Endothelial cell of umbilical vein (primary cell): ENCODE measurements around the gene TTC13. TPM values are rescaled to one million over a fixed set of nuclear protein-coding genes. Genes with fewer than 3 reads are reported as not detected.

ENCODE experiments used
- BruUV-seq: library from RNA; stranded (reverse); fragments of 400-500 nt; replicated peaks from 2 replicates; lab custom pipeline; 2021; lab: Mats Ljungman, UMichigan
- CTCF ChIA-PET: fragments of 300-600, 350-600 bp; sonication (Branson Sonifier 250); formaldehyde crosslinking; loops from one replicate; lab custom pipeline; 2021; ENCODE audit warnings: antibody characterized with exemption, inconsistent platforms; lab: Charles Lee
- POLR2A ChIA-PET: fragments of 300-600, 350-600 bp; sonication (Branson Sonifier 250); formaldehyde crosslinking; loops from one replicate; lab custom pipeline; 2021; ENCODE audit warnings: antibody characterized with exemption, inconsistent platforms; lab: Charles Lee
- DNase-seq: peaks from one replicate; pipeline ENCODE4 v3.0.0-alpha.2; 2011; ENCODE audit warnings: low read depth, low spot score
- FAIRE-seq: peaks from 2 replicates; lab custom pipeline; 2011; peaks lifted over from hg19 to GRCh38; lab: Jason Lieb, UNC
- H2AFZ ChIP-seq: 2 replicates; pipeline ENCODE4 v1.6.0; 2012; ENCODE audit warnings: low read depth, low read length, control low read depth, inconsistent platforms
- H3K27ac ChIP-seq: 2 replicates; pipeline ENCODE4 v1.5.1; 2011; ENCODE audit warnings: low read depth, mild to moderate bottlenecking, control low read depth, low read length, moderate library complexity; ENCODE audit not compliant: insufficient read depth
- H3K27me3 ChIP-seq, 2 experiments: 2 replicates each; pipeline versions ENCODE4 v1.6.0 to v1.6.1; 2011; ENCODE audit warnings: low read length in 2 of 2, mixed read lengths in 1 of 2; ENCODE audit not compliant: control insufficient read depth in 2 of 2, insufficient read depth in 2 of 2
- H3K36me3 ChIP-seq, 2 experiments: 2 replicates in 1 of 2; 3 replicates in 1 of 2; pipeline ENCODE4 v1.5.1; 2011; ENCODE audit warnings: low read length in 2 of 2, mild to moderate bottlenecking in 1 of 2, moderate library complexity in 1 of 2; ENCODE audit not compliant: control insufficient read depth in 2 of 2, insufficient read depth in 2 of 2; ENCODE audit errors: extremely low read depth in 1 of 2
- H3K4me1 ChIP-seq: 3 replicates; pipeline ENCODE4 v1.5.1; 2011; ENCODE audit warnings: mild to moderate bottlenecking, low read length; ENCODE audit not compliant: control insufficient read depth, insufficient read depth; ENCODE audit errors: extremely low read depth
- H3K4me2 ChIP-seq: 2 replicates; pipeline ENCODE4 v1.6.1; 2011; ENCODE audit warnings: low read length, control low read depth, mixed read lengths; ENCODE audit not compliant: insufficient read depth
- H3K4me3 ChIP-seq, 3 experiments: fragments of 200-600 bp in 1 of 3; sonication (generic), shearing (Covaris generic) in 1 of 3; replicated peaks in 1 of 3; 2 replicates each; pipeline ENCODE4 v1.5.1; 2011 to 2016; ENCODE audit warnings: control low read depth in 3 of 3, low read length in 3 of 3, mild to moderate bottlenecking in 2 of 3, inconsistent platforms in 1 of 3, low read depth in 1 of 3, moderate library complexity in 1 of 3; ENCODE audit not compliant: insufficient read depth in 1 of 3
- H3K79me2 ChIP-seq: 2 replicates; pipeline ENCODE4 v1.6.0; 2012; ENCODE audit warnings: low read length, inconsistent platforms; ENCODE audit not compliant: control insufficient read depth, insufficient read depth
- H3K9ac ChIP-seq: replicated peaks from 2 replicates; pipeline ENCODE3; 2011; ENCODE audit warnings: low read length, control low read depth; ENCODE audit not compliant: insufficient read depth; ENCODE audit errors: extremely low read depth
- H3K9me1 ChIP-seq: replicated peaks from 3 replicates; pipeline ENCODE4 v1.6.0; 2011; ENCODE audit warnings: mild to moderate bottlenecking, low read length; ENCODE audit not compliant: control insufficient read depth, insufficient read depth; ENCODE audit errors: extremely low read depth
- H3K9me3 ChIP-seq: replicated peaks from 2 replicates; pipeline ENCODE4 v1.5.1; 2012; ENCODE audit warnings: low read length, inconsistent platforms; ENCODE audit not compliant: control insufficient read depth, insufficient read depth
- H4K20me1 ChIP-seq: replicated peaks from 2 replicates; pipeline ENCODE3; 2011; ENCODE audit warnings: mild to moderate bottlenecking, low read length; ENCODE audit not compliant: control insufficient read depth, insufficient read depth; ENCODE audit errors: extremely low read depth
- CTCF ChIP-seq, 2 donors: IDR thresholded peaks; 1 replicate in 1 of 2; 2 replicates in 1 of 2; pipeline ENCODE4 v1.5.1; 2011; ENCODE audit warnings: low read length in 2 of 2, mild to moderate bottlenecking in 2 of 2, moderate library complexity in 2 of 2, control low read depth in 1 of 2, inconsistent platforms in 1 of 2, low read depth in 1 of 2; ENCODE audit not compliant: insufficient read depth in 1 of 2; ENCODE audit errors: extremely low read depth in 1 of 2
- EZH2 ChIP-seq: IDR thresholded peaks from 2 replicates; pipeline ENCODE4 v1.6.1; 2012; ENCODE audit warnings: borderline replicate concordance, low read depth, mild to moderate bottlenecking, moderate library complexity, low read length, inconsistent platforms; ENCODE audit not compliant: severe bottlenecking
- FOS ChIP-seq: IDR thresholded peaks from 2 replicates; pipeline ENCODE4 v1.6.1; 2011; ENCODE audit warnings: mild to moderate bottlenecking, low read length, moderate library complexity, borderline replicate concordance; ENCODE audit not compliant: insufficient read depth
- GATA2 ChIP-seq: IDR thresholded peaks from 2 replicates; pipeline ENCODE4 v1.7.0; 2011; ENCODE audit warnings: low read depth, mild to moderate bottlenecking, moderate library complexity, mixed read lengths, low read length; ENCODE audit not compliant: insufficient read length, insufficient read depth
- JUN ChIP-seq: IDR thresholded peaks from 2 replicates; pipeline ENCODE4 v1.6.1; 2011; ENCODE audit warnings: borderline replicate concordance, low read depth; ENCODE audit not compliant: insufficient read length, insufficient read depth
- MAX ChIP-seq: IDR thresholded peaks from 2 replicates; pipeline ENCODE4 v1.6.1; 2011; ENCODE audit not compliant: insufficient read depth, insufficient read length
- MYC ChIP-seq: IDR thresholded peaks from one replicate; pipeline ENCODE4 v1.6.1; 2011; ENCODE audit warnings: mild to moderate bottlenecking, low read depth, low read length
- POLR2A ChIP-seq: IDR thresholded peaks from 2 replicates; pipeline ENCODE4 v1.6.1; 2012; ENCODE audit warnings: low read depth, mild to moderate bottlenecking, control low read depth, low read length
- POLR2AphosphoS5 ChIP-seq: IDR thresholded peaks from 2 replicates; pipeline ENCODE4 v1.6.1; 2012; ENCODE audit warnings: low read depth, mild to moderate bottlenecking, control low read depth, low read length, moderate library complexity; ENCODE audit not compliant: insufficient read depth
- dilution Hi-C: fragments of 300-500 bp; cut with MboI; formaldehyde crosslinking; loops from one replicate; pipeline ENCODE4 v1.15.0; 2019; ENCODE audit warnings: low sequenced_read_pairs; ENCODE audit not compliant: extremely low pct_ligation_motif_present
- intact Hi-C: fragments of 100-400 bp; cut with micrococcal nuclease; formaldehyde crosslinking; loops from one replicate; pipeline ENCODE4 v1.10.0; 2022
- polyA plus RNA-seq, 4 experiments: library from polyadenylated mRNA; depleted of rRNA in 3 of 4; stranded (reverse) in 3 of 4; unstranded in 1 of 4; fragments of >200 nt; gene quantifications; 2 replicates each; pipeline versions ENCODE4 v1.2.1 to v1.2.3, GENCODE V29; 2011 to 2012; ENCODE audit warnings: missing spikeins in 1 of 4
- total RNA-seq: library from RNA; stranded (reverse); gene quantifications from 2 replicates; pipeline ENCODE4 v1.2.3, GENCODE V29; 2021

TTC13 gene
- total and polyA plus RNA-seq, 2 donors (not counting 3 experiments of a cell fraction or from before 2014, with no cell fraction given): 8.8 to 23.9 TPM

GRCh38 chr1:230958370-230958769, 20.3 kb downstream of the TTC13 start:
- Histone ChIP-seq H3K4me3 (no peak overlapping the region), H3K4me1 (no peaks in the 10 kb centered on the region), H3K79me2 (no peaks in the 10 kb centered on the region), H3K9ac (no peak overlapping the region), H3K4me2 (no peak overlapping the region), H4K20me1 (no peaks in the 10 kb centered on the region), H3K27ac (no peak overlapping the region), H3K9me1 (no peaks in the 10 kb centered on the region), H3K27me3 (no peaks in the 10 kb centered on the region), H3K36me3 (peaks cover 3 to 5% of the 10 kb centered on the region in 2 experiments), H3K9me3 (no peaks in the 10 kb centered on the region), H2AFZ (no peak overlapping the region)
- FAIRE-seq (no peak), DNase-seq (no peak)
- intact Hi-C loops (no loop called here), dilution Hi-C loops (no loop called here)
- ChIA-PET POLR2A (no interaction called here), CTCF (interaction anchor here (1.0 to 1.4 kb wide), 2 partner anchors 15 to 16 kb away, joined by 3 read pairs; no protein-coding TSS in a partner anchor)
- BruUV-seq: no TSS peak
- TF ChIP-seq JUN: no peak
- no peak for TF ChIP-seq MYC
- no peak for TF ChIP-seq POLR2AphosphoS5
- TF ChIP-seq CTCF (IDR thresholded peaks at IDR 0.05; ENCODE audit: extremely low read depth in 1 of 2, insufficient read depth in 1 of 2, low read depth in 1 of 2, low read length in 2 of 2): no peak
- TF ChIP-seq GATA2: no peak
- no peak for TF ChIP-seq POLR2A

GRCh38 chr1:230957580-230957989, 21.1 kb downstream of the TTC13 start:
- dilution Hi-C loops: no loop called here
- CTCF ChIA-PET: interaction anchor here (1.0 to 1.4 kb wide), 2 partner anchors 15 to 16 kb away, joined by 3 read pairs; no protein-coding TSS in a partner anchor

More at GRCh38 chr1:230957580-230957989, 21.1 kb downstream of the TTC13 start:
- intact Hi-C loops: no loop called here
- no peak for FAIRE-seq
- H3K4me3 ChIP-seq: no peak overlapping the region
- no peak for DNase-seq
- H3K27me3 ChIP-seq: no peaks in the 10 kb centered on the region
- no peaks in the 10 kb centered on the region for H3K4me1 ChIP-seq
- no peak overlapping the region for H3K27ac ChIP-seq
- no peaks in the 10 kb centered on the region for H4K20me1 ChIP-seq
- no peaks in the 10 kb centered on the region for H3K9me1 ChIP-seq
- TF ChIP-seq GATA2 (no peak), POLR2A (no peak), MYC (no peak), FOS (no peak), JUN (no peak), EZH2 (no peak), MAX (no peak), CTCF (IDR thresholded peaks at IDR 0.05; ENCODE audit: extremely low read depth in 1 of 2, insufficient read depth in 1 of 2, low read depth in 1 of 2, low read length in 2 of 2) (no peak), POLR2AphosphoS5 (no peak)
- no peak overlapping the region for H2AFZ ChIP-seq
- peaks cover 3 to 5% of the 10 kb centered on the region in 2 experiments for H3K36me3 ChIP-seq
- H3K9me3 ChIP-seq: no peaks in the 10 kb centered on the region
- H3K4me2 ChIP-seq: no peak overlapping the region
- H3K9ac ChIP-seq: no peak overlapping the region
- POLR2A ChIA-PET: no interaction called here
- BruUV-seq: no TSS peak
- H3K79me2 ChIP-seq: no peaks in the 10 kb centered on the region
